HCT116 (cell line): Measurements from ENCODE around the gene CIP2A. TPM values are rescaled to one million over a fixed set of nuclear protein-coding genes. Genes with fewer than 3 reads are reported as not detected.

Source experiments
- ATAC-seq: fragments of 200-7000 bp; cut with Tn5 transposase; 2 replicates; pipeline ENCODE4 v1.9.1; 2020; ENCODE audit warnings: mild to moderate bottlenecking, moderate library complexity
- BruUV-seq: library from RNA; stranded (reverse); fragments of 400-500 nt; replicated peaks from 2 replicates; lab custom pipeline; 2021; lab: Mats Ljungman, UMichigan
- CTCF ChIA-PET: fragments of 300-600 bp; sonication (Branson Sonifier 250); formaldehyde crosslinking; loops from one replicate; lab custom pipeline; 2021; ENCODE audit warnings: antibody characterized with exemption; lab: Charles Lee
- POLR2A ChIA-PET: fragments of 300-600, 350-600 bp; sonication (Branson Sonifier 250); formaldehyde crosslinking; loops from one replicate; lab custom pipeline; 2021; ENCODE audit warnings: antibody characterized with exemption; lab: Charles Lee
- RAD21 ChIA-PET, 2 experiments: fragments of 300-600 bp; sonication (Branson Sonifier 250); formaldehyde crosslinking; loops; one replicate each; lab custom pipeline; 2023; ENCODE audit warnings: low total read pairs in 2 of 2; ENCODE audit not compliant: uncharacterized antibody in 2 of 2, unreplicated experiment in 2 of 2, low non-redundant PET in 1 of 2; lab: Charles Lee
- DNase-seq: peaks from one replicate; pipeline ENCODE4 v3.0.0-alpha.2; 2010; ENCODE audit warnings: low read depth, low spot score
- H2AFZ ChIP-seq: fragments of 200-600 bp; shearing (Covaris generic), sonication (generic); 2 replicates; pipeline ENCODE4 v1.6.1; 2017; ENCODE audit warnings: low read depth, mixed run types, mixed read lengths, antibody characterized with exemption, low read length; ENCODE audit not compliant: poor library complexity, severe bottlenecking
- H3K27ac ChIP-seq: 2 replicates; pipeline ENCODE4 v1.5.1; 2012; ENCODE audit warnings: low read depth, low read length
- H3K27me3 ChIP-seq: fragments of 200-600 bp; sonication (generic); 2 replicates; pipeline ENCODE4 v1.6.1; 2016; ENCODE audit warnings: mixed run types, low read length, mixed read lengths; ENCODE audit not compliant: insufficient read depth
- H3K36me3 ChIP-seq, 2 experiments: fragments of 200-500 bp in 1 of 2; fragments of 200-600 bp in 1 of 2; sonication (Bioruptor generic) in 1 of 2; sonication (generic) in 1 of 2; 2 replicates each; pipeline versions ENCODE4 v1.5.1 to v1.6.1; 2014 to 2016; ENCODE audit warnings: low read length in 2 of 2, inconsistent platforms in 1 of 2, mixed read lengths in 1 of 2, mixed run types in 1 of 2; ENCODE audit not compliant: insufficient read depth in 2 of 2, control insufficient read depth in 1 of 2
- H3K4me1 ChIP-seq, 2 experiments: fragments of 200-600 bp in 1 of 2; sonication (generic) in 1 of 2; 2 replicates each; pipeline versions ENCODE4 v1.5.1 to v1.6.1; 2012 to 2017; ENCODE audit warnings: low read length in 2 of 2, inconsistent platforms in 1 of 2, mild to moderate bottlenecking in 1 of 2, mixed read lengths in 1 of 2, mixed run types in 1 of 2, moderate library complexity in 1 of 2; ENCODE audit not compliant: insufficient read depth in 2 of 2, control insufficient read depth in 1 of 2
- H3K4me2 ChIP-seq: fragments of 200-600 bp; sonication (generic); 2 replicates; pipeline ENCODE4 v1.6.1; 2017; ENCODE audit warnings: mixed run types, low read length, mixed read lengths
- H3K4me3 ChIP-seq, 2 experiments: fragments of 200-600 bp in 1 of 2; sonication (generic) in 1 of 2; replicated peaks in 1 of 2; 2 replicates each; pipeline ENCODE4 v1.5.1; 2011 to 2016; ENCODE audit warnings: low read length in 2 of 2, control low read depth in 1 of 2, low read depth in 1 of 2, mild to moderate bottlenecking in 1 of 2, mixed read lengths in 1 of 2, mixed run types in 1 of 2
- H3K79me2 ChIP-seq: fragments of 200-600 bp; sonication (generic); 2 replicates; pipeline ENCODE4 v1.6.1; 2017; ENCODE audit warnings: mild to moderate bottlenecking, mixed run types, low read length, moderate library complexity, mixed read lengths; ENCODE audit not compliant: insufficient read depth
- H3K9ac ChIP-seq: fragments of 200-600 bp; sonication (generic); 2 replicates; pipeline ENCODE4 v1.6.1; 2016; ENCODE audit warnings: low read length, mixed read lengths
- H3K9me2 ChIP-seq: fragments of 200-600 bp; sonication (generic), shearing (Covaris generic); 2 replicates; pipeline ENCODE4 v1.6.1; 2017; ENCODE audit warnings: mixed run types, mild to moderate bottlenecking, moderate library complexity; ENCODE audit not compliant: insufficient read depth
- H3K9me3 ChIP-seq, 2 experiments: fragments of 200-500 bp in 1 of 2; fragments of 200-600 bp in 1 of 2; sonication (Bioruptor generic) in 1 of 2; sonication (generic) in 1 of 2; 2 replicates each; pipeline ENCODE4 v1.6.1; 2014 to 2017; ENCODE audit warnings: low read length in 2 of 2, mixed read lengths in 2 of 2, inconsistent platforms in 1 of 2, low read depth in 1 of 2, mild to moderate bottlenecking in 1 of 2, mixed run types in 1 of 2, moderate library complexity in 1 of 2; ENCODE audit not compliant: control insufficient read depth in 1 of 2, insufficient read depth in 1 of 2
- H4K20me1 ChIP-seq: fragments of 200-600 bp; sonication (generic), shearing (Covaris generic); 2 replicates; pipeline ENCODE4 v1.6.1; 2017; ENCODE audit warnings: mixed run types, mild to moderate bottlenecking, moderate library complexity; ENCODE audit not compliant: insufficient read depth
- CEBPB ChIP-seq: IDR thresholded peaks from 2 replicates; pipeline ENCODE4 v1.6.1; 2012; ENCODE audit warnings: low read depth
- EGR1 ChIP-seq: IDR thresholded peaks from 2 replicates; pipeline ENCODE4 v1.6.1; 2012; ENCODE audit warnings: low read depth
- POLR2A ChIP-seq: IDR thresholded peaks from 2 replicates; pipeline ENCODE4 v1.7.0; 2011; ENCODE audit warnings: borderline replicate concordance; ENCODE audit not compliant: insufficient read depth, insufficient read length; ENCODE audit errors: extremely low read depth
- POLR2AphosphoS5 ChIP-seq: IDR thresholded peaks from 2 replicates; pipeline ENCODE4 v1.6.1; 2011; ENCODE audit warnings: mild to moderate bottlenecking, low read depth, low read length, moderate library complexity
- SP1 ChIP-seq: IDR thresholded peaks from 2 replicates; pipeline ENCODE4 v1.6.1; 2012; ENCODE audit warnings: low read depth
- ZBTB33 ChIP-seq: IDR thresholded peaks from 2 replicates; pipeline ENCODE4 v1.6.1; 2011; ENCODE audit warnings: mild to moderate bottlenecking, low read length, moderate library complexity; ENCODE audit not compliant: insufficient replicate concordance; ENCODE audit errors: extremely low read depth
- intact Hi-C: fragments of 100-400 bp; cut with micrococcal nuclease; formaldehyde crosslinking; loops from 2 replicates; pipeline ENCODE4 v1.10.0; 2022
- total RNA-seq: library from RNA; stranded (reverse); gene quantifications from one replicate; pipeline ENCODE4 v1.2.1, GENCODE V29; 2021; ENCODE audit not compliant: unreplicated experiment
- TF ChIP-seq, protein P1 (sequence below): IDR thresholded peaks from 2 replicates; pipeline ENCODE4 v1.6.1; 2012; ENCODE audit warnings: low read depth

CIP2A gene
- total RNA-seq, 1 experiment from 2014 or later = 41.6 TPM

GRCh38 chr3:108518895-108519294 is 70.3 kb downstream of the CIP2A start:
- DNase-seq (no peak), ATAC-seq (no peak)
- ChIA-PET RAD21 (no interaction called here), CTCF (interaction anchor here (1.1 kb wide), 1 partner anchor 41 kb away, joined by 3 read pairs; no protein-coding TSS in a partner anchor)
- H3K27me3 ChIP-seq = no peaks in the 10 kb centered on the region
- H3K27ac ChIP-seq = no peak overlapping the region
- no peaks in the 10 kb centered on the region for H3K79me2 ChIP-seq
- H3K4me2 ChIP-seq = no peak overlapping the region
- no peaks in the 10 kb centered on the region for H3K9me2 ChIP-seq
- no peaks in the 10 kb centered on the region for H3K9me3 ChIP-seq
- H3K4me1 ChIP-seq = no peaks in the 10 kb centered on the region
- TF ChIP-seq SP1 (no peak), ZBTB33 (no peak), POLR2AphosphoS5 (no peak), EGR1 (no peak), CEBPB (no peak), POLR2A (no peak)
- TF ChIP-seq, protein P1, sequence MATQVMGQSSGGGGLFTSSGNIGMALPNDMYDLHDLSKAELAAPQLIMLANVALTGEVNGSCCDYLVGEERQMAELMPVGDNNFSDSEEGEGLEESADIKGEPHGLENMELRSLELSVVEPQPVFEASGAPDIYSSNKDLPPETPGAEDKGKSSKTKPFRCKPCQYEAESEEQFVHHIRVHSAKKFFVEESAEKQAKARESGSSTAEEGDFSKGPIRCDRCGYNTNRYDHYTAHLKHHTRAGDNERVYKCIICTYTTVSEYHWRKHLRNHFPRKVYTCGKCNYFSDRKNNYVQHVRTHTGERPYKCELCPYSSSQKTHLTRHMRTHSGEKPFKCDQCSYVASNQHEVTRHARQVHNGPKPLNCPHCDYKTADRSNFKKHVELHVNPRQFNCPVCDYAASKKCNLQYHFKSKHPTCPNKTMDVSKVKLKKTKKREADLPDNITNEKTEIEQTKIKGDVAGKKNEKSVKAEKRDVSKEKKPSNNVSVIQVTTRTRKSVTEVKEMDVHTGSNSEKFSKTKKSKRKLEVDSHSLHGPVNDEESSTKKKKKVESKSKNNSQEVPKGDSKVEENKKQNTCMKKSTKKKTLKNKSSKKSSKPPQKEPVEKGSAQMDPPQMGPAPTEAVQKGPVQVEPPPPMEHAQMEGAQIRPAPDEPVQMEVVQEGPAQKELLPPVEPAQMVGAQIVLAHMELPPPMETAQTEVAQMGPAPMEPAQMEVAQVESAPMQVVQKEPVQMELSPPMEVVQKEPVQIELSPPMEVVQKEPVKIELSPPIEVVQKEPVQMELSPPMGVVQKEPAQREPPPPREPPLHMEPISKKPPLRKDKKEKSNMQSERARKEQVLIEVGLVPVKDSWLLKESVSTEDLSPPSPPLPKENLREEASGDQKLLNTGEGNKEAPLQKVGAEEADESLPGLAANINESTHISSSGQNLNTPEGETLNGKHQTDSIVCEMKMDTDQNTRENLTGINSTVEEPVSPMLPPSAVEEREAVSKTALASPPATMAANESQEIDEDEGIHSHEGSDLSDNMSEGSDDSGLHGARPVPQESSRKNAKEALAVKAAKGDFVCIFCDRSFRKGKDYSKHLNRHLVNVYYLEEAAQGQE = no peak
- TF ChIP-seq, all 23 proteins: peak for 0
- Histone ChIP-seq H2AFZ (no peak overlapping the region), H3K36me3 (no peaks in the 10 kb centered on the region), H3K4me3 (no peak overlapping the region), H3K9ac (no peak overlapping the region), H4K20me1 (no peaks in the 10 kb centered on the region)
- intact Hi-C loops = no loop called here
- POLR2A ChIA-PET = no interaction called here
- BruUV-seq = no TSS peak
